NCI-H187 (cell line): ENCODE data around the gene CDK14.

Source experiments
- DNase-seq, 2 experiments: peaks; one replicate each; lab custom pipeline; 2025; lab: John Stamatoyannopoulos, UW

The CDK14 gene

GRCh38 chr7:90595801-90596670, at the start of gene CDK14:
Gene CDK14 (plus strand): TSS chr7:90596321. CDS start chr7:90596628, 307 bp downstream.
- DNase-seq = peak; percentile 19 to 44

DNA sequence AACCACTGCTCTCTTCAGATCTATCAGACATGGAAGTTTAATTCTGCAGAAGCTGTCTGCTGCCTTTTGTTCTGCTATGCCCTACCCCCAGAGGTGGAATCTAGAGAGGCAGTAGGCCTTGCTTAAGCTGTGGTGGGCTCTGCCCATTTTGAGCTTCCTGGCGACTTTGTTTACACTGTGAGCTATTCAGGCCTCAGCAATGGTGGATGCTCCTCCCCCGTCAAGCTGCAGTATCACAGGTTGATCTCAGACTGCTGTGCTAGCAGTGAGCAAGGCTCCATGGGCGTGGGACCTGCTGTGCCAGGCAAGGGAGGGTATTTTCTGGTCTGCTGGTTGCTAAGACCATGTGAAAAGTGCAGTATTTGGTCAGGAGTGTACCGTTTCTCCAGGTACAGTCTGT, 45.1 kb upstream of the CDK14 start:
- DNase-seq = no peak

DNA sequence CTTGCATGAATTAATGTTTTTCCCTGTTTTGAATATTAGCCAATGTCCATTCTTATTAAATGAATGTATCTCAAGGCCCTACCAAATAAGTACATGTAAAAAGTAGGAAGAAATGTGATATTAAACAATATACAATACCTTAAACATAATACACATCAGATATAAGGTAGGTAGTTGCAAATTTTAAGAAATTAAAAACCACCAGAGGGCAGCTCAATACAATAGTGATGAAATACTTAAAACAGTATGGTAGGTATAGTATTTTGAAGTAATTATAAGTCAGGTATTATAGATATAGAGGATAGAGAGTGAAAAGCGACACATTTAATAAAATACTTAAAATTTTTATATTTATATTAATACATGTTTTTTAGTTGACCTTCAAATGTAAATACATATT, 43.6 kb upstream of the CDK14 start:
- no peak for DNase-seq

DNA sequence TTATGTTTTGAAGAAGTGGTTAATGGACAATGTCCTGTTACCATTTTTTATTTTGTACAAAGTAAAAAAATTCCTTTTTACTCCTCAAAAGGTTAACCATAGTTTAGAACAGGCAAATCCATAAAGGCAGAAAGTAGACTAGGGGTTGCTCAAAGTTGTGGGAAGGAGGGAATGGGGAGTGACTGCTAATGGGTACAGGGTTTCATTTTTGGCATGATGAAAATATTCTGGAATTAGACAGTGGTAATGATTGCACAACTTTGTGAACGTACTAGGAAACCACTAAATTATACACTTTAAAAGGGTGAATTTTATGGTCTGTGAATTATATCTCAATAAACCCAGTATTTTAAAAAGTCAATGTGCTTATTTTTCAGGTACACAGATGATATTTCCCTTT, 35.4 kb upstream of the CDK14 start:
- DNase-seq = no peak

DNA sequence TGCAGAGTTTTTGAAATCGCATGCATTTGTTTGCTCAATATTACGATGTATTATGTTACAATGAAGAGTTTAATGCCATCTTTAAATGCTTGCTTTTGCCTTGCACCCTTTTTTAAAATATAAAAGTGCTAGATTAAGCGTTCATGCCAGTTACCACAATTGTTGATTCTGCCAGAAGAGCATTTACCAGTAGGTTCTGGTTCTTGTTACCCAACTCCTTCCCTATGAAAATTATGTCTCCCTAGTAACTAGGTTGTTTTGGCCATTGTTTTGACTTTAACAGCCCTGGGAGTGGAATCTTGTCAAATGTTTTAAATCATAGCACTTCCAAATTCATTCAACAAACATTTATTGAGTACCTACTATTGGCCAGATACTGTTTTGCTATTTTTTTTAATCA, 32.8 kb upstream of the CDK14 start:
- DNase-seq = no peak

DNA sequence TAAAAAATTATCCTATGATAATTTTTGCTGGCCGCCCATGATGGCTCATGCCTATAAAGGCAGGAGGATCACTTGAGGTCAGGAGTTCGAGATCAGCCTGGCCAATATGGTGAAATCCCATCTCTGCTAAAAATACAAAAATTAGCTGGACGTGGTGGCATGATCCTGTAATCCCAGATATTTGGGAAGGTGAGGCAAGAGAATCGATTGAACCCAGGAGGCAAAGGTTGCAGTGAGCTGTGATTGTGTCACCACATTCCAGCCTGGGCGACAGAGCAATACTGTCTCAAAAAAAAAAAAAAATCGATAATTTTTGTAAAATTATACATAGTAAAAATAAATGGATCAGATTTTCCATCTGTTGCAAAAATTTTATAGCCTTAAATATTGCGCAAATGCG, 31.7 kb upstream of the CDK14 start:
- DNase-seq = no peak

DNA sequence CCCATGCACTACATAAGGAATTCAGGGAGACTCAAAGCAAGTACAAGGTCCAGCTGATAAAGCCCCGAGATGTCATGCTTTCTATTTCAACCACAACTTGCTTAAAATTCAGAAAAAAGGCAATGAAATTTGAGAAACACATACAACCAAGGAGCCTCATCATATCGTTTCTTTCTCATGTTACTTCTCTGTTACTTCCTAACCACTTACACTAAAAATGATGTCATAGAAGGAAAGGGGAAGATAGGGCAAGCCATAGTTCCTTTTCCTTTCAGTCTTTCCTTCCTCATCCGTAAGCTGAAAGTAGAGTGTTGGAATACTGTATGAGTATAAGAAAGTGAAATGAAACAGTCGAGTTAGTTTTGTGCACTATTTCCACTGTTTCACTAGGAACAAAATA, 27.9 kb upstream of the CDK14 start:
- no peak for DNase-seq

- no peak for DNase-seq
These were observed 26.8 kb upstream of the CDK14 start for GRCh38 chr7:90569368-90569767.

DNA sequence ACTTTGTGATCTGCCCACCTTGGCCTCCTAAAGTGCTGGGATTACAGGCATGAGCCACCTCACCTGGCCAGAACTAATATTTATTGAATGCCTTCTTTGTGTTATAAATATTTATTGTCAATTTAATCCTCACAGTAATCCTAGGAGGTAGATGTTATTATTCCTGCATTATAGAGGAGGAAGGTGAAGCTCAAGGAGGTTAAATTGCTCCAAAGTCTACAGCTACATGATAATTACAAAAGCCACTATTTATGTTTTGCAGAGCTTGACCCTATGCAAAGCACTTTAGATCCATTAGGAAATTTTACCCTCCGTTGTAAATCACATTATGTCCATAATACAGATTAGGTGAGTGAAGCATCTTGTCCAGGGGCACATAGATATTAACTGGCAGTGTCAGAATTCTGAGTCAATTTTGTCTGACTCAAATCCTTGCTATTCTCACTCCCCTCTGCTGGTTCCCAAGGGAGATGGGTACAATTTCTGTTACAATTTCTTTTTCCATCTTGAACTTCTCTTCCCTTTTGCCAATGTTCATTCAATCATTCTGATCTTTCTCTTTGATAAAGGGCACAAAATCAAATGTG, 25.7 kb upstream of the CDK14 start:
- no peak for DNase-seq

DNA sequence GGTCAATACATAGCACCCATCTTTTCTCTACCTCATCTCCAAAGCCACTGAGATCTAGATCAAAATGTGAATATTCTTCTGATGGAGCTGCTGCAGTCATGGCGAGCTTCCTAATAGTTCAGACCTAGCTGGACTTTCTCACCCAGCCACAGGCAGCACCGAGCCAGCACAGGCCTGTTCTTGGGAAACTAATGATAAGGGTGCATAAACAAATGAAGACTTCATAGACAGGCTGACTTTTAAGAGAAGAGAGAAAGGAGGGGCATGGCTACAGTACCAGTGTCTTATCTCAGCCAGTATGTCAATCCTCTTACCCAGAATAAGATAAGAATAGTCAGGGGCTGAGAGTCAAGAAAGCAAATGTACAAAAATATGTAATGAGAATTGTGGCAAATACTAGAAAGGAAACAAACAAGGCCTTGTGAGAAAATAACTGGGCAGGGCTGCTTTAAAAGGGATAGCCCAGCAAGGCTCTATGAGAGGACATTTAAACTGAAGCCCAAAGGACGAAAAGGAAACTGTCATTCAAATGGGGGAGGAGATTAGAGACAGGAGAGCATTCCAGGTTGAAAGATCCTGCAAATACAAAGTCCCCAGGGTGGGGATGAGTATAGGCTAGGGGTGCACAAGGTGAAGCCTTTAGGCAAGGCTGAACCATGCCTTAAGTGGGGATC, 21.8 kb upstream of the CDK14 start:
- DNase-seq = no peak

DNA sequence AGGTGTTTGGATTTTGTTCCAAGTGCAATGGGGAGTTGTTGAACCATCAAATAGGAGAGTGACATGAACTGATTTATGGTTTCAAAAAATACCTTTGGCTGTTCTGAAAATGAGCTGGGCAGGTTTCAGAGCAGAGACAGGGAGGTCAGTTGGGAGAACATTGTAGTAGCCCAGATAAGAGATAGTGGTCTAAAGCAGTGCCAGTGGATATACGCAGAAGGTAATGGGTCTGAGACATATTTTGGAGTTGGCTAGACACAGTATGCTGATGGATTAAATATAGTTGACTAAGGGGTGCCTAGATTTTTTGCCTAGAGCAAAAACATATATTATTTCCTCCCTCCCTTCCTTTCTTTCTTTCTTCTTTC, 21.3 kb upstream of the CDK14 start:
- no peak for DNase-seq

GRCh38 chr7:90579181-90579688, 16.9 kb upstream of the CDK14 start:
- no peak for DNase-seq

GRCh38 chr7:90580051-90580450, 16.1 kb upstream of the CDK14 start:
- no peak for DNase-seq

DNA sequence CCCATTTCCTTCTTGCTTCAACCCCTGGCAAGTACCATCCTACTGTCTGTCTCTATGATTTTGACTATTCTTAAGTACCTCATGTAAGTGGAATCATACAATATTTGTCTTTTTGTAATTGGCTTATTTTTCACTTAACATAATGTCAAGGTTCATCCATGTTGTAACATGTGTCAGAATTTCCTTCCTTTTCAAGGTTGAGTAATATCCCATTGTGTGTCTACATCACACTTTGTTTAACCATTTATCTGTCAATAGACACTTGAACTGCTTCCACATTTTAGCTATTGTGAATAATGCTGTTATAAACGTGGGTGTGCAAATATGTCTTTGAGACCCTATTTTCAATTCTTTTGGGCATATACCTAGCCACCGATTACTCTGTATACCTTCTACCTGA, 14.0 kb upstream of the CDK14 start:
- DNase-seq = no peak

GRCh38 chr7:90584378-90584777, 11.7 kb upstream of the CDK14 start:
- no peak for DNase-seq

- no peak for DNase-seq
These were observed 10.0 kb upstream of the CDK14 start for GRCh38 chr7:90586091-90586490.

GRCh38 chr7:90587766-90588165, 8.4 kb upstream of the CDK14 start:
- DNase-seq = no peak

DNA sequence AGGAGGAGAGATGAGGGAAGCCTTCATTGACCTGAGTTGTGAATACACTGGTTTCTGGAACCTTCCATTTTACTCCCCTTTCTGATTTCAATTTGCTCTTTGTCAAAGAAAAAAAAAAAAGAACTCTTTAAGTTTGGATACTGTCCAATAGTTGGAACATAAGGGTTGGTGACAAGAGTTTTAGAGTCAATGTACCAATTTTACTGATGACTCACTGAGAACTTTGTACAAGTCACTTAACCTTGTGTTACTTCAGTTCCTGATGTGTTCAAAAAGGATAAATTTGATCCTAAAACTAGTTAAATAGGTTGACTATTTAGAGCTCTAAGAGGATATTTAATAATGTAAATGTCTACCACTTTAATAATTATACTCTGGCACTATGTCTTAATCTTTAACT, 4.1 kb upstream of the CDK14 start:
- no peak for DNase-seq

DNA sequence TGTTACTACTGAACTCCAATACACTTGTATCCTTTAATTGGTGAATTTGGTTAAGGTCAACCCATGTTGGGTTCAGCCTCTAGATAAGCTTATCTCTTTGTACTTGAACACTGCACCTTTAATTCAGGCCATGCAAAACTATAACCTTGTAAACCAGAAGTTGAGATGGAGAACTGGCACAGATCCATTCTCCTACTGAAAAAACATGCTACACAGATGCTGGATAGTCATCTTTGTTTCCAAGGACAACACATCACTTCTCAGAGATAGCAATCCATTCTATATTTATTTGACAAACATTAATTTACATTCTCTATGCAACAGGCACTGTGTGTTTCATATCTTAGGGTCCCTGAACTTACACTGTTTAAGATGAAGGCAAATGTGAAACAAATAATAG, 2.9 kb upstream of the CDK14 start:
- no peak for DNase-seq

DNA sequence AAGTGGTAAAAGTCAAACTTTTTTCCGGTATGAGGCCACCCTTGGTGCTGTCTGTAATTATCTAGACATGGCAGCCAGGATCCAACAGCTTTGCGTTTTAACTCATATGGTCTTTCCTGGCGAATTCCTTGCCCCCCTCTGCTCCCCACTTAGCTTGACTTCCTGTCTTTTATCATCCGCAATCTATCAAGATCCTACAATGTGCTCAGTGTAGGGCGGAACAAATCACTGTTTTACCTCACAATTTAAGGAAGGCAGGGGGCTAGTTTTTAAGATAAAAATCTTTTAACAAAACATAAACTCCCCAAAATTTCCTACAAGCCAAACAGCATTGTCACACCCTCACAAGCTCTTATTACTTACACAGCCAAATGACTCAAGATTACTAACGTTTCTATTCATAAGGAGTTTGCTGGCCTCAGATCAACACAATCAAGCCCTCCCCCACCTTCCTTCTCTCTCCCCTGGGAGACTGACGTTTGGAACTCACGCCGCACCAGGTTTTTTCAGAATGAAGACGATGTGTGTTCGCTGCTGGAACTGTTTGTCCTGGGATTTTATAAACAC, 1.3 kb upstream of the CDK14 start:
- DNase-seq = no peak

DNA sequence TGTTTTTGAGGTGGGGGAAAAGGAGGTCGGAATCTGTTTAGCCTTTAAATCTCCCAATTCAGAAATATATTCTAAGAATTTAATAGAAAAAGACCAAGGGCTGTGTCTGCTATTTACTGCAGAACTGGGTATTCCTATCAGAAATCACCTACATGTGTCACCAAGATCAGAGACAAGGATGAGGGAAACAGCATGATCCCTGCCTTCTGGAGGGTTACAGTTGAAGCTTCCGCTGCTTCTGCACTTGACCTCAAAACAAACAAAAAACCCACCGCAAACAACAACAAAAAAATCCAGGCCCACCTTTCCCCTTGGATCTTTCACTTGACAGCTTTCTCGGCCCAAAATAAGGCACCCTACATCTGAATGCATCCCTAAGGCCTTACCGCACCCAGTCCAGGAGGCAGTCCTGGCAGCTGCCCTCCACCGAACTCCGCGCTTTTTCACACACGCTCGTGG, 750 bp upstream of the CDK14 start:
- DNase-seq = no peak

DNA sequence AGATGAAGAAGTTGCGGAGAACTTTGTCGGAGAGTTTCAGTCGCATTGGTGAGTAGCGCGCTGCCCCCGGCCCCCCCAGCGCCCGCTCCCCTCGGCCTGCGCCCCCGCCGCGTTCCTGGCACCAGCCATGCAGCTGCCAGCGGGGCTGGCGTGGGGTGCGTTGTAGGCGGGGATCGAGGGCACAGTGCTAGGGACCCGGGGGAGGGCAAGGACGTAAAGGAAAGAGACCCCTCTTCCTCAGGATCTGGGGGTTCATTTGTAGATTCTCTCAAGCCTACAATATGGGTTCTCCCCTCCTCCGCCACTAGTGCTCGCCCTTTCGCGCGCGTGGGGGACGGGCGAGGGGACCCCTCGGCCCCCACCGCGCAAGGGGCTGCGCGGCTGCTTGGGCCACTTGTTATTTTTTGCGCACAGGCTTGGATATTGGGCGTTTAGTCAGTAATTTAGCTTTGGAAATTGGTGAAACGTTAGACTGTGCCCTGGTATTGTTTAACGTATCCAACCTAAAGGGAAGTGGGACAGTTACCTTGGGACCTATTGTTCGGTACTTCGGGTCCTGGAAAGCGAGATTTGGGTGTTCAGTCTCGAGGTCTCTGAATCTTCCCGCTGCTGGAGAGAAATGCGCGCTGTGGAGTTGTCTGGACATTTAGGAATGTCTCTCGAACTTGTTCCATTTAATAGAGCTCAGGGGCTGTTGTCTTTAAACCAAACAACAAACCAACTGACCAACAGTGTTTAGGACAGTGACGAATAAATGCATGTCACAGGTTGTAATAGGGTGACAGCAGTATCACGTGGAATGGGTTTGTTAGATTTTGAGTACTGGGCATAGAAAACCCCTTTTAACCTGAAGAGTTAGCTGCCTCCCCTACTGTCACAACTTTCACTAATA, 796 bp downstream of the CDK14 start:
- no peak for DNase-seq
